ENCODE data around the gene SUGCT.

The SUGCT gene

GRCh38 chr7:40706829-40707228, 572.0 kb downstream of the SUGCT start:
- TF ChIP-seq MYC (IDR thresholded peaks at IDR 0.05; ENCODE audit: low read depth, low read length) (no peak), POLR2A (IDR thresholded peaks at IDR 0.05; ENCODE audit: extremely low read depth, insufficient read length) (no peak), CTCF (IDR thresholded peaks at IDR 0.05; ENCODE audit: low read depth, low read length) (no peak), MAX (IDR thresholded peaks at IDR 0.05; ENCODE audit: low read depth, low read length) (no peak)
- no peak overlapping the region for H3K4me3 ChIP-seq (ENCODE audit: low read depth, low read length)
- no peak for DNase-seq (ENCODE audit: low read depth)

GRCh38 chr7:40709062-40709964, 574.5 kb downstream of the SUGCT start:
- TF ChIP-seq MYC (IDR thresholded peaks at IDR 0.05; ENCODE audit: low read depth, low read length) (no peak), MAX (IDR thresholded peaks at IDR 0.05; ENCODE audit: low read depth, low read length) (no peak), CTCF (IDR thresholded peaks at IDR 0.05; ENCODE audit: low read depth, low read length) (no peak), POLR2A (IDR thresholded peaks at IDR 0.05; ENCODE audit: extremely low read depth, insufficient read length) (no peak)
- H3K4me3 ChIP-seq (ENCODE audit: low read depth, low read length) = no peak overlapping the region
- no peak for DNase-seq (ENCODE audit: low read depth)

GRCh38 chr7:40711706-40712105, 576.9 kb downstream of the SUGCT start:
- no peak overlapping the region for H3K4me3 ChIP-seq (ENCODE audit: low read depth, low read length)
- TF ChIP-seq POLR2A (IDR thresholded peaks at IDR 0.05; ENCODE audit: extremely low read depth, insufficient read length) (no peak), MYC (IDR thresholded peaks at IDR 0.05; ENCODE audit: low read depth, low read length) (no peak), CTCF (IDR thresholded peaks at IDR 0.05; ENCODE audit: low read depth, low read length) (no peak), MAX (IDR thresholded peaks at IDR 0.05; ENCODE audit: low read depth, low read length) (no peak)
- no peak for DNase-seq (ENCODE audit: low read depth)

- DNase-seq (ENCODE audit: low read depth) = no peak
- TF ChIP-seq CTCF (IDR thresholded peaks at IDR 0.05; ENCODE audit: low read depth, low read length) (no peak), MAX (IDR thresholded peaks at IDR 0.05; ENCODE audit: low read depth, low read length) (no peak), POLR2A (IDR thresholded peaks at IDR 0.05; ENCODE audit: extremely low read depth, insufficient read length) (no peak), MYC (IDR thresholded peaks at IDR 0.05; ENCODE audit: low read depth, low read length) (no peak)
- no peak overlapping the region for H3K4me3 ChIP-seq (ENCODE audit: low read depth, low read length)
Measured at GRCh38 chr7:40714363-40715052, 579.7 kb downstream of the SUGCT start.

- H3K4me3 ChIP-seq (ENCODE audit: low read depth, low read length) = no peak overlapping the region
- TF ChIP-seq CTCF (IDR thresholded peaks at IDR 0.05; ENCODE audit: low read depth, low read length) (no peak), MAX (IDR thresholded peaks at IDR 0.05; ENCODE audit: low read depth, low read length) (no peak), MYC (IDR thresholded peaks at IDR 0.05; ENCODE audit: low read depth, low read length) (no peak), POLR2A (IDR thresholded peaks at IDR 0.05; ENCODE audit: extremely low read depth, insufficient read length) (no peak)
- no peak for DNase-seq (ENCODE audit: low read depth)
Measured at GRCh38 chr7:40715053-40715430, 580.2 kb downstream of the SUGCT start.
